Measurements from ENCODE around the gene OPHN1.

The OPHN1 gene

GRCh38 chrX:68256990-68257389 lies 176.3 kb downstream of the OPHN1 start:
- Histone ChIP-seq H3K4me1 (ENCODE audit: insufficient read depth, poor library complexity, severe bottlenecking) (no peaks in the 10 kb centered on the region), H3K36me3 (ENCODE audit: low read depth) (no peaks in the 10 kb centered on the region), H3K9me3 (ENCODE audit: severe bottlenecking) (no peaks in the 10 kb centered on the region), H3K27me3 (ENCODE audit: insufficient read depth, poor library complexity, severe bottlenecking) (no peaks in the 10 kb centered on the region), H3K27ac (ENCODE audit: poor library complexity, severe bottlenecking) (no peak overlapping the region), H3K4me3 (ENCODE audit: severe bottlenecking) (no peak overlapping the region)
- DNase-seq (ENCODE audit: low spot score), result no peak
- TF ChIP-seq CTCF (IDR thresholded peaks at IDR 0.05; ENCODE audit: poor library complexity, severe bottlenecking), result no peak
- no peak for ATAC-seq (ENCODE audit: low read depth)

- no peak for TF ChIP-seq CTCF (IDR thresholded peaks at IDR 0.05; ENCODE audit: poor library complexity, severe bottlenecking)
- Histone ChIP-seq H3K9me3 (ENCODE audit: severe bottlenecking) (no peaks in the 10 kb centered on the region), H3K4me1 (ENCODE audit: insufficient read depth, poor library complexity, severe bottlenecking) (no peaks in the 10 kb centered on the region), H3K27ac (ENCODE audit: poor library complexity, severe bottlenecking) (no peak overlapping the region), H3K4me3 (ENCODE audit: severe bottlenecking) (no peak overlapping the region), H3K27me3 (ENCODE audit: insufficient read depth, poor library complexity, severe bottlenecking) (no peaks in the 10 kb centered on the region), H3K36me3 (ENCODE audit: low read depth) (no peaks in the 10 kb centered on the region)
- no peak for DNase-seq (ENCODE audit: low spot score)
- no peak for ATAC-seq (ENCODE audit: low read depth)
Observed at GRCh38 chrX:68254738-68255645, 178.3 kb downstream of the OPHN1 start.

DNA sequence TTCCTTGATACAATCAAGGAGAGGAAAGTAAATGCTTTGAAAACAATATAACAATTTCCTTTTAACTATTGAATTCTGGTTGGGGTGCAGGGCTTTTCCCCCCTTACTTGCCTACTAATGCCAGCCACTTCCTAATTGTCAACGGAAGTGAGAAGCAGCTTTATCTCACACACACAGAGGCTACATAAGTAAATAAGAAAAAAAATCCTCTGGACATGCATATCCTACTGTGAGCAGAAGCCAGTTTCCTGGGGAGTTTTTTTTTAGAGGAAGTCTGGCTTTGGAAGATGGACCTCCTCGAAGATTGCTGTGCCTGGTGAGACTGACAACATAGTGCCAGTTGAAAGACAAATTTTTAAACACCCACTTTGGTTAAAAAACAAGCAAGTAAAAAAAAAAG lies 180.6 kb downstream of the OPHN1 start:
- H3K27me3 ChIP-seq (ENCODE audit: insufficient read depth, poor library complexity, severe bottlenecking), result no peaks in the 10 kb centered on the region
- no peak overlapping the region for H3K27ac ChIP-seq (ENCODE audit: poor library complexity, severe bottlenecking)
- DNase-seq (ENCODE audit: low spot score) (no peak), ATAC-seq (ENCODE audit: low read depth) (no peak)
- no peak for TF ChIP-seq CTCF (IDR thresholded peaks at IDR 0.05; ENCODE audit: poor library complexity, severe bottlenecking)
- H3K4me1 ChIP-seq (ENCODE audit: insufficient read depth, poor library complexity, severe bottlenecking), result no peaks in the 10 kb centered on the region
- no peaks in the 10 kb centered on the region for H3K36me3 ChIP-seq (ENCODE audit: low read depth)
- no peaks in the 10 kb centered on the region for H3K9me3 ChIP-seq (ENCODE audit: severe bottlenecking)
- H3K4me3 ChIP-seq (ENCODE audit: severe bottlenecking), result no peak overlapping the region

DNA sequence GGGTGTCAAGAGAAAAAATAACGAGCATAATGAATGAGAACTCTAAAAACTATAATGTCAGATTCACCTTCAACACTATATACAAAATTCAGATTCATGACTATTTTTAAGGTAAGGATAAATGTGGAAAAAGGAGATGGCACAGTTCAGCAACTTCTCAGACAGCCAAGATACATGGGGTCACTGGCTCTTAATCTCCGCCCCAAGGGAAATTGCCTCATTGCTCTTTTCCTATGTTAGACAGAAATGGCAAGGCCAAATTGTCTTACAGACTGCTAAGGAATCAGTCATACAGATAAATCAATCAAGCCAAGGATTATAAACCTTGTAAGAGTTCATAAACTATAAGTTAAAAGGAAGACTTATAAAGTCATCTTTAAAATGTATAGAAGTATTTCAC lies 183.4 kb downstream of the OPHN1 start:
- DNase-seq (ENCODE audit: low spot score) (no peak), ATAC-seq (ENCODE audit: low read depth) (no peak)
- Histone ChIP-seq H3K4me1 (ENCODE audit: insufficient read depth, poor library complexity, severe bottlenecking) (no peaks in the 10 kb centered on the region), H3K27ac (ENCODE audit: poor library complexity, severe bottlenecking) (no peak overlapping the region), H3K4me3 (ENCODE audit: severe bottlenecking) (no peak overlapping the region), H3K9me3 (ENCODE audit: severe bottlenecking) (no peaks in the 10 kb centered on the region), H3K27me3 (ENCODE audit: insufficient read depth, poor library complexity, severe bottlenecking) (no peaks in the 10 kb centered on the region), H3K36me3 (ENCODE audit: low read depth) (no peaks in the 10 kb centered on the region)
- no peak for TF ChIP-seq CTCF (IDR thresholded peaks at IDR 0.05; ENCODE audit: poor library complexity, severe bottlenecking)

GRCh38 chrX:68249401-68249831 lies 183.9 kb downstream of the OPHN1 start:
- Histone ChIP-seq H3K9me3 (ENCODE audit: severe bottlenecking) (no peaks in the 10 kb centered on the region), H3K27ac (ENCODE audit: poor library complexity, severe bottlenecking) (no peak overlapping the region), H3K36me3 (ENCODE audit: low read depth) (no peaks in the 10 kb centered on the region), H3K4me1 (ENCODE audit: insufficient read depth, poor library complexity, severe bottlenecking) (no peaks in the 10 kb centered on the region), H3K27me3 (ENCODE audit: insufficient read depth, poor library complexity, severe bottlenecking) (no peaks in the 10 kb centered on the region), H3K4me3 (ENCODE audit: severe bottlenecking) (no peak overlapping the region)
- no peak for ATAC-seq (ENCODE audit: low read depth)
- TF ChIP-seq CTCF (IDR thresholded peaks at IDR 0.05; ENCODE audit: poor library complexity, severe bottlenecking), result no peak
- DNase-seq (ENCODE audit: low spot score), result no peak

Measured in RWPE2 (cell line).